Trophoblast cell (in vitro differentiated cells and primary cell): Measurements from ENCODE around the gene RHNO1.

Experiments used
- DNase-seq, 2 donors: peaks; one replicate each; pipeline ENCODE4 v3.0.0-alpha.2; 2016
- H2AFZ ChIP-seq: 2 replicates; pipeline ENCODE4 v1.6.1; 2013; ENCODE audit warnings: low read length, moderate library complexity, mild to moderate bottlenecking; ENCODE audit not compliant: insufficient read depth, poor library complexity
- H2AK5ac ChIP-seq: 2 replicates; pipeline ENCODE4 v1.6.1; 2013; ENCODE audit warnings: mild to moderate bottlenecking, low read length
- H2BK120ac ChIP-seq: 2 replicates; pipeline ENCODE4 v1.6.1; 2013; ENCODE audit warnings: low read length, mild to moderate bottlenecking, moderate library complexity; ENCODE audit not compliant: insufficient read depth, poor library complexity
- H2BK12ac ChIP-seq: 2 replicates; pipeline ENCODE4 v1.6.1; 2013; ENCODE audit warnings: mild to moderate bottlenecking, low read length, moderate library complexity
- H2BK5ac ChIP-seq: 2 replicates; pipeline ENCODE4 v1.6.1; 2013; ENCODE audit warnings: low read length, low read depth, moderate library complexity, mild to moderate bottlenecking; ENCODE audit not compliant: poor library complexity
- H3K14ac ChIP-seq: 2 replicates; pipeline ENCODE4 v1.6.1; 2013; ENCODE audit warnings: mild to moderate bottlenecking, low read length
- H3K18ac ChIP-seq: 2 replicates; pipeline ENCODE4 v1.6.1; 2013; ENCODE audit warnings: mild to moderate bottlenecking, low read length
- H3K23ac ChIP-seq: 2 replicates; pipeline ENCODE4 v1.6.1; 2013; ENCODE audit warnings: low read length
- H3K27ac ChIP-seq: 2 replicates; pipeline ENCODE4 v1.5.1; 2013; ENCODE audit warnings: low read depth, mild to moderate bottlenecking, inconsistent platforms, low read length, moderate library complexity
- H3K27me3 ChIP-seq: 2 replicates; pipeline ENCODE4 v1.6.1; 2013; ENCODE audit warnings: inconsistent platforms, mild to moderate bottlenecking, low read length, moderate library complexity; ENCODE audit not compliant: insufficient read depth
- H3K36me3 ChIP-seq, 2 experiments: 1 replicate in 1 of 2; 2 replicates in 1 of 2; pipeline ENCODE4 v1.6.1; 2013; ENCODE audit warnings: low read length in 2 of 2, mild to moderate bottlenecking in 2 of 2, moderate library complexity in 1 of 2; ENCODE audit not compliant: insufficient read depth in 2 of 2, control insufficient read depth in 1 of 2
- H3K4ac ChIP-seq: 2 replicates; pipeline ENCODE4 v1.6.1; 2013; ENCODE audit warnings: low read depth, mild to moderate bottlenecking, low read length, moderate library complexity
- H3K4me1 ChIP-seq, 2 experiments: 1 replicate in 1 of 2; 2 replicates in 1 of 2; pipeline ENCODE4 v1.6.1; 2013; ENCODE audit warnings: low read length in 2 of 2, mild to moderate bottlenecking in 2 of 2, moderate library complexity in 1 of 2; ENCODE audit not compliant: insufficient read depth in 2 of 2, control insufficient read depth in 1 of 2
- H3K4me2 ChIP-seq: 2 replicates; pipeline ENCODE4 v1.6.1; 2013; ENCODE audit warnings: inconsistent platforms, mild to moderate bottlenecking, low read length, moderate library complexity
- H3K4me3 ChIP-seq: 2 replicates; pipeline ENCODE4 v1.5.1; 2013; ENCODE audit warnings: mild to moderate bottlenecking, low read depth, low read length, inconsistent platforms
- H3K79me1 ChIP-seq: one replicate; pipeline ENCODE4 v1.6.1; 2013; ENCODE audit warnings: low read length
- H3K79me2 ChIP-seq: 2 replicates; pipeline ENCODE4 v1.6.1; 2013; ENCODE audit warnings: low read length, mild to moderate bottlenecking; ENCODE audit not compliant: control insufficient read depth, insufficient read depth, poor library complexity
- H3K9ac ChIP-seq: 2 replicates; pipeline ENCODE4 v1.6.1; 2013; ENCODE audit warnings: mild to moderate bottlenecking, low read length
- H3K9me3 ChIP-seq: 2 replicates; pipeline ENCODE4 v1.6.1; 2013; ENCODE audit warnings: low read depth, mild to moderate bottlenecking, control low read depth, inconsistent platforms, low read length; ENCODE audit not compliant: insufficient read depth
- H4K12ac ChIP-seq: 2 replicates; pipeline ENCODE4 v1.6.1; 2013; ENCODE audit warnings: low read depth, mild to moderate bottlenecking, low read length, moderate library complexity
- H4K8ac ChIP-seq: 2 replicates; pipeline ENCODE4 v1.6.1; 2013; ENCODE audit warnings: low read depth, mild to moderate bottlenecking, low read length, moderate library complexity
- H4K91ac ChIP-seq: one replicate; pipeline ENCODE4 v1.6.1; 2013; ENCODE audit warnings: low read depth, mild to moderate bottlenecking, low read length, moderate library complexity
- WGBS: extraction: QIAGEN DNeasy Blood & Tissue Kit; methylation state at CpG from one replicate; pipeline ENCODE4 v1.1.7; 2013; ENCODE audit warnings: missing lambda C conversion rate; ENCODE audit not compliant: insufficient read length, insufficient coverage; ENCODE audit errors: extremely low coverage; 5-methylcytosine and 5-hydroxymethylcytosine counted together

Gene RHNO1

DNA sequence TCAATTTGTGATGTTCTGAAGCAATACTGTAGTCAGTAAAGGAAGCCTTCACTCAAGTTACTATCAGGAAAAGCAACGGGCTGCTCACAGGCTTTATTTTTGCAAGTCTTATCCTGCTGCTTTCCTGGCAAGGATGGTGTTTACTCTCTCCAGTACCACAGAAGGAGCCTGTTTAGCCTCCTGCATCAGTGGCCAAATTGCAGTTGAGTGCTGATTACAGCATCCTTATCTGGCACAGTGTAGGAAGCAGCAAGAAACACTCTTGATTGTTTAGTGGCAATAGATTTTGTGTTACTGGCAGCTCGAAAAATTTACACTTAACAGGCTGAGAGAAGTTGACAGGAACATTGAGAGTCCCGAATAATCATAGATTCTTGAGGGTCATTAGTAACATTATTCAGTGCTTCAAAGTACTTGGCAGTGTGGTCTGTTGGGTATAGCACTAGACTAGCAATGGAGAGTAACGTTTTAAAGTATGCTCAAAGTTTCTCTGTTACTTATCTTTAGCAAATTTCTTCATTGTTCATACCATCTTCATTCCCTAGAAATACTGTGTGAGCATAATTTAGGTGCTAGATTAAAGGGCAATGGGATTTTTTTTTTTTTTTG is 25.4 kb downstream of the RHNO1 start:
- Histone ChIP-seq H3K27ac (no peak overlapping the region), H4K91ac (no peak overlapping the region), H3K79me1 (no peaks in the 10 kb centered on the region), H3K4me1 (no peaks in the 10 kb centered on the region), H3K79me2 (no peaks in the 10 kb centered on the region), H2AFZ (no peak overlapping the region), H3K23ac (no peak overlapping the region), H3K4me3 (no peak overlapping the region), H2AK5ac (no peak overlapping the region), H2BK120ac (no peak overlapping the region), H3K4ac (peak overlapping the region; percentile 55), H3K9me3 (no peaks in the 10 kb centered on the region), H4K8ac (no peak overlapping the region), H4K12ac (no peak overlapping the region), H3K14ac (no peak overlapping the region), H3K36me3 (no peaks in the 10 kb centered on the region), H2BK5ac (no peak overlapping the region), H3K18ac (no peak overlapping the region), H3K4me2 (no peak overlapping the region), H3K9ac (no peak overlapping the region), H2BK12ac (no peak overlapping the region), H3K27me3 (no peaks in the 10 kb centered on the region)
- DNase-seq: no peak
- WGBS: no CpG with 5 or more reads among the region's 4 CpGs

DNA sequence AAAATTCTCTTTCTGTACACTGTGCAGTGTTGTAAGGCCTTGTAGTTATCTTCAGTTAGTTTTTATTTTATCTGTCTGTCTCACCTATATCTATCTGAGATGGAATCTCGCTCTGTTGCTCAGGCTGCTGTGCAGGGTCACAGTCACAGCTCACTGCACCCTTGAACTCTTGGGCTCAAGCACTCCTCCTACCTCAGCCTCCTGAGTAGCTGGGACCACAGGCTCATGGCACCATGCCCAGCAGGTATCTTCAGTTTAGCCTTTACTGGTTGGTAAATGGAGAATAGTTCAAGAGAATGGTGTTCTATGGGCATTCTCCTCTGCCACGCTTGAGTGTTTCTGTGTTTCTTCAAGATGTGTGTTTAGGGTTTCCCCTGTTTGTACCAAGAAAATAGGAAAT is 27.2 kb downstream of the RHNO1 start:
- Histone ChIP-seq H3K79me2 (no peaks in the 10 kb centered on the region), H3K18ac (no peak overlapping the region), H4K91ac (no peak overlapping the region), H4K8ac (no peak overlapping the region), H2AFZ (no peak overlapping the region), H2AK5ac (no peak overlapping the region), H3K4me3 (no peak overlapping the region), H3K23ac (no peak overlapping the region), H3K9me3 (no peaks in the 10 kb centered on the region), H3K4me2 (no peak overlapping the region), H3K9ac (no peak overlapping the region), H3K27me3 (no peaks in the 10 kb centered on the region), H3K14ac (no peak overlapping the region), H3K4ac (no peak overlapping the region), H3K79me1 (no peaks in the 10 kb centered on the region), H3K4me1 (no peaks in the 10 kb centered on the region), H2BK12ac (no peak overlapping the region), H3K27ac (no peak overlapping the region), H2BK5ac (no peak overlapping the region), H4K12ac (no peak overlapping the region), H3K36me3 (no peaks in the 10 kb centered on the region), H2BK120ac (no peak overlapping the region)
- no CpG with 5 or more reads among the region's 2 CpGs for WGBS
- no peak for DNase-seq

DNA sequence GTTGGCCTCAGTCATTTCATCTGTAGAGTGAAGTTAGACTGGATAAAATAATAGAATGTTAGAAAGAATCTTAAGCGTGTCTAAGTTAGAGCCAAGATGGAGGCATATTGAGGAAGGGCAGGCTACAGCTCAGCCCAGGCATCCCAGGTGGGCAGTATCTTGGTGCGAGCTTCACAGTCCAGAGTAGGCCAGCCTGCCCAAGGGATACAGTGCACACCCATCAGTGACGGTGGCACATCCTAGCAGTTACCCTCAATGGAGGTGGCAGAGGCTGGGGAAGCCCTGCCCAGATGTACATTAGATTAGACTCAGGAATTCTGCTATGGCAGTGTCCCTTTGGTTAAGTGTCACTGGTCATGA is 35.2 kb downstream of the RHNO1 start:
- no CpG with 5 or more reads among the region's 3 CpGs for WGBS
- H2BK12ac ChIP-seq: no peak overlapping the region

DNA sequence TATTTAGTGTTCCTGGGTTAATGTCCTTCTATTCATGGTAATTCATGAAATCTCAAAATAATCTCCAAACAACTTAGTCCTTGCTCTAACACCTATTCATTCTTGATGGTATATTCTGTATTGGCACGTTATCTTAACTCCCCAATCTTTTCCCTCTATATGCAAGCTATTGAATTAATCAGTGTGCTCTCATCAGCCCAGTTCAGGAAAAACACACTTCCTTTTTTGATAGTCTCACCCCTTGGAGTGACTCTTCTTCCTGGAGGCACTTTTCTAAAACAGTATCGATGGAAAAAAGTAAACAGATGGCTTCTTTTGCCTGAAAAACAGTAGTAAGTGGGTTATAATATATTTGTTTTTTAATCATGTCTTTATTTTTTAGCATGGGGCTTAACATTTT is 42.2 kb downstream of the RHNO1 start:
- Histone ChIP-seq H3K4me2 (no peak overlapping the region), H3K14ac (no peak overlapping the region)
- no CpG with 5 or more reads among the region's 2 CpGs for WGBS

More for the DNA sequence above, 35.2 kb downstream of the RHNO1 start:
- no peak overlapping the region for H4K8ac ChIP-seq
- H3K4me3 ChIP-seq: no peak overlapping the region
- no peaks in the 10 kb centered on the region for H3K27me3 ChIP-seq
- no peak overlapping the region for H2BK5ac ChIP-seq
- H3K9ac ChIP-seq: no peak overlapping the region
- H3K27ac ChIP-seq: no peak overlapping the region
- no peak overlapping the region for H3K4ac ChIP-seq
- no peak overlapping the region for H2AK5ac ChIP-seq
- no peaks in the 10 kb centered on the region for H3K79me1 ChIP-seq
- H3K18ac ChIP-seq: no peak overlapping the region
- H3K14ac ChIP-seq: no peak overlapping the region
- no peak for DNase-seq
- no peak overlapping the region for H3K4me2 ChIP-seq
- no peak overlapping the region for H3K23ac ChIP-seq
- H3K79me2 ChIP-seq: no peaks in the 10 kb centered on the region
- H3K9me3 ChIP-seq: no peaks in the 10 kb centered on the region
- H3K36me3 ChIP-seq: peaks cover 0 to 2% of the 10 kb centered on the region in 2 experiments
- H4K91ac ChIP-seq: no peak overlapping the region
- H4K12ac ChIP-seq: no peak overlapping the region
- no peaks in the 10 kb centered on the region for H3K4me1 ChIP-seq
- no peak overlapping the region for H2AFZ ChIP-seq
- no peak overlapping the region for H2BK120ac ChIP-seq

More for the DNA sequence above, 42.2 kb downstream of the RHNO1 start:
- no peaks in the 10 kb centered on the region for H3K79me2 ChIP-seq
- no peaks in the 10 kb centered on the region for H3K27me3 ChIP-seq
- H3K27ac ChIP-seq: no peak overlapping the region
- H3K4ac ChIP-seq: no peak overlapping the region
- H4K12ac ChIP-seq: no peak overlapping the region
- no peak for DNase-seq
- no peak overlapping the region for H2AK5ac ChIP-seq
- H3K9me3 ChIP-seq: no peaks in the 10 kb centered on the region
- H2AFZ ChIP-seq: no peak overlapping the region
- H4K91ac ChIP-seq: no peak overlapping the region
- no peak overlapping the region for H2BK12ac ChIP-seq
- no peak overlapping the region for H4K8ac ChIP-seq
- no peak overlapping the region for H2BK5ac ChIP-seq
- H2BK120ac ChIP-seq: no peak overlapping the region
- H3K36me3 ChIP-seq: peaks cover 11% of the 10 kb centered on the region in 2 experiments
- no peak overlapping the region for H3K9ac ChIP-seq
- no peaks in the 10 kb centered on the region for H3K79me1 ChIP-seq
- H3K23ac ChIP-seq: no peak overlapping the region
- H3K4me1 ChIP-seq: no peaks in the 10 kb centered on the region
- no peak overlapping the region for H3K18ac ChIP-seq
- no peak overlapping the region for H3K4me3 ChIP-seq
